Suprapubic skin (tissue), 4 donors: ENCODE results near the gene ADAMTS12. TPM values are rescaled to one million over a fixed set of nuclear protein-coding genes. Genes with fewer than 3 reads are reported as not detected.

Experiments used
- DNase-seq, 2 donors: peaks; one replicate each; pipeline ENCODE4 v3.0.0-alpha.2; 2019; ENCODE audit warnings: low spot score in 2 of 2
- H3K27ac ChIP-seq: fragments of 200-600 bp; sonication (generic); one replicate; pipeline ENCODE4 v1.5.1; 2019
- H3K27me3 ChIP-seq: fragments of 200-600 bp; sonication (generic); one replicate; pipeline ENCODE4 v1.5.1; 2019
- H3K36me3 ChIP-seq: fragments of 200-600 bp; sonication (generic); one replicate; pipeline ENCODE4 v1.5.1; 2019
- H3K4me1 ChIP-seq: fragments of 200-600 bp; sonication (generic); one replicate; pipeline ENCODE4 v1.5.1; 2019
- H3K4me3 ChIP-seq: fragments of 200-600 bp; sonication (generic); one replicate; pipeline ENCODE4 v1.5.1; 2019; ENCODE audit warnings: mild to moderate bottlenecking
- H3K9me3 ChIP-seq: fragments of 200-600 bp; sonication (generic); one replicate; pipeline ENCODE4 v1.5.1; 2019
- CTCF ChIP-seq, 2 donors: fragments of 200-600 bp in 1 of 2; fragments of 450-650 bp in 1 of 2; sonication (generic) in 1 of 2; IDR thresholded peaks; one replicate each; pipeline ENCODE4 v1.5.1; 2016 to 2019; ENCODE audit warnings: antibody characterized with exemption in 2 of 2, mild to moderate bottlenecking in 1 of 2, moderate library complexity in 1 of 2
- EP300 ChIP-seq: sonication (generic); formaldehyde crosslinking; IDR thresholded peaks from one replicate; pipeline ENCODE4 v1.6.1; 2017; ENCODE audit warnings: antibody characterized with exemption
- POLR2A ChIP-seq, 2 donors: fragments of 450-650 bp; IDR thresholded peaks; one replicate each; pipeline ENCODE4 v1.6.1; 2017; ENCODE audit warnings: antibody characterized with exemption in 2 of 2, mild to moderate bottlenecking in 2 of 2, moderate library complexity in 2 of 2
- POLR2AphosphoS5 ChIP-seq, 3 donors: sonication (generic); formaldehyde crosslinking; IDR thresholded peaks; one replicate each; pipeline ENCODE4 v1.6.1; 2017; ENCODE audit warnings: antibody characterized with exemption in 3 of 3
- WGBS: methylation state at CpG from one replicate; pipeline ENCODE4 v1.1.5; 2018; 5-methylcytosine and 5-hydroxymethylcytosine counted together
- total RNA-seq, 4 donors: library from RNA; depleted of rRNA; stranded (reverse); fragments of >200 nt; gene quantifications; one replicate each; pipeline ENCODE4 v1.1.0, GENCODE V29; 2016

Gene ADAMTS12
- total RNA-seq, 4 donors from 2014 or later = 0.26 to 1.3 (median 0.57) TPM

- Histone ChIP-seq H3K4me3 (no peak overlapping the region), H3K36me3 (no peaks in the 10 kb centered on the region), H3K27me3 (no peaks in the 10 kb centered on the region), H3K4me1 (no peaks in the 10 kb centered on the region), H3K27ac (no peak overlapping the region), H3K9me3 (no peaks in the 10 kb centered on the region)
- WGBS = 81% methylated on average over 2 of the region's 3 CpGs
- no peak for DNase-seq
- TF ChIP-seq EP300 = no peak
- TF ChIP-seq POLR2AphosphoS5 (IDR thresholded peaks at IDR 0.05) = no peak
- TF ChIP-seq CTCF (IDR thresholded peaks at IDR 0.05) = no peak
- TF ChIP-seq POLR2A (IDR thresholded peaks at IDR 0.05) = no peak
Measured at GRCh38 chr5:33637011-33637410, 254.8 kb downstream of the ADAMTS12 start.

GRCh38 chr5:33635582-33635981 lies 256.2 kb downstream of the ADAMTS12 start:
- Histone ChIP-seq H3K36me3 (no peaks in the 10 kb centered on the region), H3K27me3 (no peaks in the 10 kb centered on the region), H3K4me1 (no peaks in the 10 kb centered on the region), H3K9me3 (no peaks in the 10 kb centered on the region), H3K27ac (no peak overlapping the region), H3K4me3 (no peak overlapping the region)
- WGBS = 45% methylated on average over 3 of the region's 3 CpGs
- no peak for TF ChIP-seq EP300
- TF ChIP-seq POLR2AphosphoS5 (IDR thresholded peaks at IDR 0.05) = no peak
- TF ChIP-seq CTCF (IDR thresholded peaks at IDR 0.05) = no peak
- TF ChIP-seq POLR2A (IDR thresholded peaks at IDR 0.05) = no peak
- no peak for DNase-seq

GRCh38 chr5:33633699-33634098 lies 258.1 kb downstream of the ADAMTS12 start:
- Histone ChIP-seq H3K27me3 (no peaks in the 10 kb centered on the region), H3K27ac (no peak overlapping the region), H3K36me3 (no peaks in the 10 kb centered on the region), H3K4me3 (no peak overlapping the region), H3K4me1 (no peaks in the 10 kb centered on the region), H3K9me3 (no peaks in the 10 kb centered on the region)
- TF ChIP-seq POLR2AphosphoS5 (IDR thresholded peaks at IDR 0.05) = no peak
- TF ChIP-seq CTCF (IDR thresholded peaks at IDR 0.05) = no peak
- no peak for TF ChIP-seq EP300
- no peak for TF ChIP-seq POLR2A (IDR thresholded peaks at IDR 0.05)
- no peak for DNase-seq
- WGBS = 98% methylated on average over 2 of the region's 2 CpGs

- Histone ChIP-seq H3K4me1 (no peaks in the 10 kb centered on the region), H3K4me3 (no peak overlapping the region), H3K36me3 (no peaks in the 10 kb centered on the region), H3K27me3 (no peaks in the 10 kb centered on the region), H3K9me3 (no peaks in the 10 kb centered on the region), H3K27ac (no peak overlapping the region)
- DNase-seq = no peak
- no peak for TF ChIP-seq EP300
- no peak for TF ChIP-seq POLR2A (IDR thresholded peaks at IDR 0.05)
- no peak for TF ChIP-seq CTCF (IDR thresholded peaks at IDR 0.05)
- no peak for TF ChIP-seq POLR2AphosphoS5 (IDR thresholded peaks at IDR 0.05)
- 86% methylated on average over 1 of the region's 1 CpG for WGBS
Measured at GRCh38 chr5:33631786-33632185, 260.0 kb downstream of the ADAMTS12 start.

- Histone ChIP-seq H3K36me3 (no peaks in the 10 kb centered on the region), H3K4me3 (no peak overlapping the region), H3K27me3 (no peaks in the 10 kb centered on the region), H3K9me3 (no peaks in the 10 kb centered on the region), H3K27ac (no peak overlapping the region), H3K4me1 (no peaks in the 10 kb centered on the region)
- no peak for DNase-seq
- TF ChIP-seq CTCF (IDR thresholded peaks at IDR 0.05) (no peak), POLR2A (IDR thresholded peaks at IDR 0.05) (no peak), EP300 (no peak), POLR2AphosphoS5 (IDR thresholded peaks at IDR 0.05) (no peak)
- WGBS = 73% methylated on average over 1 of the region's 1 CpG
Measured at GRCh38 chr5:33631139-33631538, 260.7 kb downstream of the ADAMTS12 start.
